Ramos (cell line): ENCODE measurements around the gene SFMBT1.

Experiments used
- in situ Hi-C: fragments of 300-500 bp; cut with MboI; formaldehyde crosslinking; loops from one replicate; pipeline ENCODE4 v1.14.3; 2022; ENCODE audit warnings: low sequenced_read_pairs; ENCODE audit not compliant: unreplicated experiment

SFMBT1 gene

DNA sequence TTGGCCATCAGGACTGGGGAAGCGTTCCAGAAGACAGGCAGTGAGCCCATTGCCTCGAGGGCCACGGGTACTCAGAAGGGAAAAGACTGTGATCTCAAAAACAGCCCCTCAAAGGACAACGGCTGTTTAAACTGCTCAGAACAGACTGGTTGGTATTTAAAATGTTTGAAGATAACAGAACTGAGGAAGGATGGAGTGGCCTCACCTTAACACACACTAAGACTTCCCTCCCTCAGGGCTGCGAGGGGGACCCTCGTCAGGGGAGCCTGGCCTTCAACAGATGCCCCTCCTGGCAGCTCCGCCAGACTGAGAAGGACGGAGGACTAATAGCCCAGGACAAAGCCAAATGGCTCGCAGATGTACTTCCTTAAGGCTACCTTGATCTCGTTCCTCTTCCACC is 151.1 kb downstream of the SFMBT1 start:
- in situ Hi-C loops = no loop called here

DNA sequence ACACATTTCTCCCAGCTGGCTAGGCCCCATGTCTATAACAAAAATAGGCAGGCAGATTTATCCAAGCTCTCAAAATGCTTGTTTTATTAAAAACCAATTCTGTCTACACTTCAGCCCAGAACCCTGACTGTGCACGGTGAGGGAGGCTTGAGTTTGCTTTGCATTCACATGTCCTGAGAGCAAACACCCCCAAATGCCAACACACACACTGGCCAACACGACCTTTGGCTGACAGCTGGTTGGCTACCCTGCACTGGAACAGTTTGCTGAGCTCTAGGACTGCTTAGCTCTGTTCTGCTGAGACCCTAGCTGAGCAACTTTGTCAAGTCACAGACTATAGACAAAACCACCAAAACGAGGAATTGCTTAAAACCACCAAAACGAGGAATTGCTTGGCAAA is 152.2 kb downstream of the SFMBT1 start:
- in situ Hi-C loops = no loop called here

DNA sequence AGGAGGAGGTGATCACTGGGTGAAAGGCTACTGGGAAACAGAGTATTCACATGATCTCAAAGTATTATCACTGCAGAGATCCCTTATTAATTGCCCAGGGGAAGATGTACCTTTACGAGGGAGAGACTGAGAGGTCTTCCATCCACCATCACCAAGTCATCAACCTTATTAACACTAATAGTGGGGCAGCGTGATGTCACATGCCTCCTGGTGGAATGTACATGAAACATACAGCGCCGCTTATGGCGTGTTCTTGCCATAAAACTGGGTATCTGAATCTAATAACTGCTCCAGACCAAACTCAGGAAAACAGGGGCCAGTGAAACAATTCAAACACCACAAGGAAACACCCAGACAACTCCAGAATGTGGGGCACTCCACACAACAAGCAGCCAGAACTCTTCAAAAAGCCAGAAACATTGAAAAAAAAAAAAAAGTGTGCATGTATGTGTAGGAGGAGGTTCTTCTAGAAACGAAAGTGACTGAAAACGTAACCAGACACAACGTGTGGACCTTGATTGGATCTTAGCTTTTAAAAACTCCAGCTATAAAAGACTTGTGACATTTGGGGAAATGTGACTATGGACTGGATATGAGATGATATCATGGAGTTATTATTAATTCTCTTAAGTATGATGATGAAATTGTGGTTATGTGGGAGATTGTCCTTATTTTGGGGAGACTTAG is 153.1 kb downstream of the SFMBT1 start:
- in situ Hi-C loops = no loop called here

DNA sequence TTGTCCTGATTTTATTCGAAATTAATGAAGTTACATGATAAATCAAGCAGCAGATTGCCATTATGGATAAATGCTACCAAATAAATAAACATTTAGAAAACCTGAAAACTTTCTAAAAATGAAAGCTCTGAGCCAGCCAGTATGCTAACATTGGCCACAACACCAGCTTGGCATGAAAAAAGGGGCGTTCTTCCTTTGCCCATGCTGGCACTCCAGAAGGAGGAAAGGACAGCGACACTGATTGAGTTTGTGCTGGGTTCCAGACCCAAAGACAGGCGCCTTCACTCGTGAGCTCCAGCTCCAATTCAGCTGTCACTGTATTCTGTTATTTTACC is 153.6 kb downstream of the SFMBT1 start:
- in situ Hi-C loops = no loop called here

DNA sequence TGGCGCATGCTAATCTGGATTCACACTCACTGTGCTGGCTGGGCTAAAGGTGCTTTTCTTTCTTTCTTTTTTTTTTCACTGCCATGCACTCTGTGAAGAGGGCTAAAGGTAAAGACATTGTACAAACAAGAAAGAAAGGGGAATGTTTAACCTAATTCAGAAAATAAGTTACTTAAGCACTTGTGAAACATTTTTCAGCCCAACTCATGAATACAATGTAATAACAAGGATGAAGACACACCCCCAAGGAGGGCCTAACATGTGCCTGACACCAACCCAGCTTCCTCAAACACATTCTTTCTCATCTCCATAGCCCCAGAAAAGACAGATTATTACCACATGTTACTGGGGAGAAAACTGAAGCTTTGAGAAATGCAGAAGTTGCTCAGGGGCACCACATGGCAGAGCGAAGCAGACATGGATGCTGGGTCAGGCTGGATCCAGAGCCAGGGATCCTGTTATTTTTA is 154.2 kb downstream of the SFMBT1 start:
- in situ Hi-C loops = no loop called here

DNA sequence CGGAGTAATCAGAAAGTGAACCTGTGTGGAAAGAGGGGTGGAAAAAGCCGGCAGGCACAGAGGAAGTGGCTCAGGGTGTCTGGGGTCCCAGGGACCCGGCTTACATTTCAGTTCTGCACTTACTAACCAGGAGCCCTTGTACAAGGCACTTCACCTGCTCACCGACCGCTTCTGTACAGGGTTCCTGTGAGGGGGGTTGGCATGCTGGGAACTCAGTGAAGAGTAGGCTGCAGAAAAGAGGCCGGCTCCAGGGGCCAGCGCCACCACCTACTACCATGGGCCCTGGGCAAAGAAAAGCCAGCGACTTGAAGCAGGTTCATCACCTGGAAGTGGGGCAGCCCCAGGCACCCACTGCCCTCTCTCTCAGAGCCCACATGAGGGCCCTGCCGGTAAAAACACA is 154.7 kb downstream of the SFMBT1 start:
- in situ Hi-C loops = no loop called here

DNA sequence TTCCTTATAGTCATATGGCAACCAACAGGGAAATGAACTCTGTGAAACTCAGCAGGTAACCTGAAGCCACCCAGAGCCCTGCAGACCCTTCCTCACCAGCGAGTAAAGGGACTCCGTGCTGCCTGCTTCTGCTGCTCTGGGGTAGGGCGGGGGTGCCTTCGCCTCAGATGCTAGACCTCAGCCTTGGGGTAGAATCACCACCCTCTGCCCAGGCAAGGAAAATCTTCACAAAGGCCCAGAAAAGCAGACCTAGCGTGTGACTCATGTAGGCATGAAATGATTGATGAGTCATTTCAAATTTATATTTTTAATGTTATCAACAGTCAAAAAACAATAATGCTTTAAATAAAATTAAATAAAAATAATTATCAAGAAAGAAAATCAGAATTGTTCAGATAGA is 155.1 kb downstream of the SFMBT1 start:
- in situ Hi-C loops = no loop called here

DNA sequence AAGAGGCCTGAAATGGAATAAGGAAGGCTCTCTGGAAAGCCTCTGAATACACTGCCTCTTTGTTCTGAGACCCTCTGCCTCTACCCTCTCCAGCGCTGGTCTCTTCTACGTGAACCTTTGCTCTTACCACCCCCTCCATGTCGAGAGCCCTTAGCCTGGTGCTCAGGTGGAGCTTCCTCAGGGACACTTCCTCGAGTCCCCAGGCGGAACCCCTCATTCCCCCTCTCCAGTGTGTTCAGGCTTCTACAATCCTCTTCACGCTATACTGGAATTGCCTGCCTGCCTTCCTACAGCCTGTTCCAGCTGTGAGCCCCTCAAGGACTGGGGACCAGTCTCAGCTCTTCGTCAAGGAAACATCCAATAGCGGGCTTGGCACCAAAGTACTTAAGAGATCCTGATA is 156.0 kb downstream of the SFMBT1 start:
- in situ Hi-C loops = no loop called here

DNA sequence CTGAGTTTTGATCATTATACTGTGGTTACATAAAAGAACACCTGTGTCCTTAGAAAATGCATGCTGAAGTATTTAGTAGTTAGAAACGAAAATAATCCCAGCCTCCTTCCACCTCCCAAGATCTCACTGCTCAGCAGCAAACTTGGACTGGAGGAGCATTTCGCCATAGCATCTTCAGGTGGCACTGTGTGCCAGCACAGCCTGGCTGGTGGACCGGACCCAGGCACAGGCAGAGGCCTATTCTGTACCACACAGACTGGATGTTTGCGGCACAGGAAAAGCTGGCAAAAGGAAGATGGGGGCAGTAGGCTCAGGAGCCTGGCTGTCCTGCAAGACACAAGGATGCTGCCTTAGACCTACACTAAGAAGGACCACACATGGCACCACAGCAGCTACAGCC is 158.7 kb downstream of the SFMBT1 start:
- in situ Hi-C loops = no loop called here

DNA sequence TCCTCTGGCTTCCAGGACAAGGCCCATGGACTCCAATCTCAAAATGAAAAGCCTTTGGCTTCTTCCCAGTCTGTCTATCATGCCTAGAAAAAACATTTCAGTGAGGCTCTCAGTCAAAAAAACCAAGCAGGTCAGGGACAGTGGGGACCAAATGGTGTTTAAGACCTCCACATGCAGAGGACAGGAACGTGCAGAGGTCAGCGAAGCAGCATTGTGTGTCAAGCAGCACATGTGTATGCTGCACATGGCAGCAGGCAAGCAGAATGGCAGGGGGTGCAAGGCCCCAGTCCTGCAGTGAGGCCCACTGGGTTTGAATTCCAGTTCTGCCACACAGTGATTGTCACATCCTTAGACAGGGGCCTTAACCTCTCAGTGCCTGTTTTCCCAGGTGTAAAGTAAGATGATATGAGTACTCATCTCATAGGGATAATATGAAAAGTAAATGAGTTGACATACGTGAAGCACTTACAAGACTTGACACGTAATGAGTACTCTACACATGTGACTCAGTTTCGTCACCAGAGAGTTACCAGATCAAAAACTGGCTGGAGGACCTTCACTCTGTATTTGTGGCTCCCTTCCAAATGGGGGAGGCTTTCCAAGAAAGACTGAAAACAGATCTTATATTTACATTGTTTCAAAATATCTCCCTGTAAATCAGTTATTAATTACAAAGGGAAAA is 159.7 kb downstream of the SFMBT1 start:
- in situ Hi-C loops = no loop called here

DNA sequence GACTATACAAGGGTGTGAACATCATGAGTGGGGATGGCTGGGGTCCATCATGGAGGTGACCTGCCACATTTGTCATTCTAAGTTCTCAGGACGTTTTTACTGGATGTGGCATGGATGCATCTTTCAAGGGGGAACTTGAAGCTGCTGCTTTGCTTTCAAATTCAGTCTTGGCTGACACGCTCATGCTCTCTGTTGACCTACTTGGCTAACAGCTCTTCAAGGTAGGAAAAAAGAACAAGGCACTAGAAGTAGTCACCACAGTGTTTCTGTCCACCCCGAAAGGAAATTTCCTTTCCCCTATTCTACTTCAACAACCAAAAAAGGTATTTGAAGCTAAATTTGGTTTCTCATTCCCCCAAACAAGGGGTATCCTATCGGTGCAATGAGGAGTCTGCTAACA is 163.5 kb downstream of the SFMBT1 start:
- in situ Hi-C loops = no loop called here

DNA sequence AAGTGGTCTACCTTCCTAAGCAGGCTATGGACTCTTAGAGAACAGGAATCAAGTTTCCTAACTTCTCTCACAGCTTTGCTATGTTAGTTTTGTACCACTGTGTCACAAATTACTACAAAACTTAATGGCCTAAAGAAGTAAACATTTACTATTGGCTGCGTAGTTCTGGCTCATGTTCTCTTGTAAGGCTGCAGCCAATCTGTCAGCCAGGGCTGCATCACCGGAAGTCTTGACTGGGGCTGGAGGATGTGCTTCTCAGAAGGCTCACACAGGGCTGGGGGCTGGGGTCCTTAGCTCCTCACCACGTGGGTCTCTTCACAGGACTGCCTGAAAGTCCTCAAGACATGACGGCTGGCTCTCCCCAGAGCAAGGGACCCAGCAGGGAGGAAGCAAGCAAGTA is 164.0 kb downstream of the SFMBT1 start:
- in situ Hi-C loops = no loop called here

DNA sequence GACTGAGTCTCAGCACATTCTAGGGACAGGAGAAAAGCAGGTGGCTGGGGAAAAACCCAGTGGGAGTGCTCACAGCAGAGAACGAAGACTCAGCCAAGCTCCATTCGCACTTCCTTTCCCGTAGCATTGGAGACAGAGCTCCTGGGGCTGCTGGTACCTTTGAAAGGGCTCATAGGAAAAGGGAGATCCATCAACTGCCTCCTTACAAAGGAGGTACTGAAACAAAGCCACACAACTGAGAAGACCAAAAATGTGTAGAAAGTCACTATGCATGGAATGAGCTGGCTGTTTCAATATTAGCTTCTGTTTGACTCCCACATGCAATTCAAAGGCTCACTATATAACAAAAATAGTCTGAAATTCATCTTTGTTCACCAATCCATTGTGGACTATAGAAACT is 165.4 kb downstream of the SFMBT1 start:
- in situ Hi-C loops = no loop called here

DNA sequence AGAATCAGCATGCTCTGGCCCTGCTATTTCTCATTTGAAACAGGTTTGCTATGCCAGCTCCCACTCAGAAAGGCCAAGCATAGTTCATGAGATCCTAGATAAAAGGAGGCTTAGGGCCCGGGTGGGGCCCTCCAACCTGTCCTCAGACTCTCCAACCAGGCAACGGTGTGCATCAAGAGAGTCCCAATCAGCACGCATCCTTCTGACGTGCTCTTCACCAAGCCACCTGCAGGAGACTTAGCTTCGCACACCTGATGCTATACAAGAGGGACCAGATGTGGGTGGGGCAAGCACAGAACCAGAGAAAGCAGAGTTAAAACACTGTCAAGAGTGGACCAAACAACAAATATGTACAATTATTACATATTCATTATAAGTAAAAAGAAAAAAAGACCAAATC is 165.8 kb downstream of the SFMBT1 start:
- in situ Hi-C loops = no loop called here

DNA sequence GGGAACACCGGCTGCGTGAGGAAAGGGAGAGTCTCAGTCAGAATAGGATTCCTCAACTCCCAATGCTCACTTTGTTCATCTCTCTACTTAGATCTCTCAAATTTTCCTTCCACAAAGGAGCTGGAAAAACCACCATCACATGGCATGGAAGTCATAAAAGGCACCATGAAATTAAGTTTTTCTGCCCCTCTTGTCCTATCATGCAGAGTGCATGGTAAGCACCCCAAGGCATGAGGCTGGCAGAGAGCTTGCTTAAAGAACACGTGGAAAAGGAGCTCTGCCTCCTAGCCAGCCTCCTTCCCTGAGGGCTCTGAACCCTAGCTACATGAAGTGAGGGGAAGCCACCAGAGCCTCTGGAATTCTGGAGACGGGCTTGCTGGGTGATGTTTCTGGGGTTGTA is 166.3 kb downstream of the SFMBT1 start:
- in situ Hi-C loops = no loop called here

DNA sequence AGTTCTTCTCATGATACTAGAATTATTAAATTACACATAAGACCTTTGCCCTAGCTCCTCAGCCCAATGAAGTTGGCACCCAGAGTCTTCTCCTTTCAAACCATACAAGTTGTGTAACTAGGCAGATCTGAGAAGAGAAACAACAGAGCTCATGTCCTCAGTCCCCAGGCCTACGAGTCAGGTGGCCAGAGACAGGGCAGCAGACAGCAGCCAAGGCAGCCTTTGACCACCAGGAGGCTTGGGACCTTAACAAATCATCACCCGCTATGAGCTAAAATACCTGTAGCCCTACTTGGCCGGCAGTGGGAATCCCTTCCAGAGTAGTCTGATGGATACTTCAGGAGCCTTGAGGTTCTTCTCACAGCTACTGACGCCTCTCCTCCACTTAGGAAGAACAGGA is 166.8 kb downstream of the SFMBT1 start:
- in situ Hi-C loops = no loop called here

DNA sequence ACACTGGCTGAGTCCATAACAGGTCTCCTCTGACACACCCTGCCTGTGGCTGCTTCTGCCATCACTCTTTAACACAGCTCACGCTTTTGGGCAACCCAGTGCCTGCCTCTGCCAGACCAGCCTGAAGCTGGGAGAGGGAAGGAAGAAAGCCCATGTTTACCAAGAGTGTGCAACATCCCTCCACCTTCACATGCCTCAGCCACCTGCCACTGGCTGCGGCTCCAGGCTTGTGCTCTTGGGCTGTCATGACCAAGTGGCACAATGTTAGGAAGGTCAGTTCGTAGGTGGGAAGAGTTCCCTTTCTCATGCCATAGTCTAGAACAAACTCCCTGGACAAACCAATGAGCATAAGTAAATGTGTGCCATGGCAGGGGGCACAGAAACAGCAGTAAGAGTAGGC is 168.8 kb downstream of the SFMBT1 start:
- in situ Hi-C loops = no loop called here

DNA sequence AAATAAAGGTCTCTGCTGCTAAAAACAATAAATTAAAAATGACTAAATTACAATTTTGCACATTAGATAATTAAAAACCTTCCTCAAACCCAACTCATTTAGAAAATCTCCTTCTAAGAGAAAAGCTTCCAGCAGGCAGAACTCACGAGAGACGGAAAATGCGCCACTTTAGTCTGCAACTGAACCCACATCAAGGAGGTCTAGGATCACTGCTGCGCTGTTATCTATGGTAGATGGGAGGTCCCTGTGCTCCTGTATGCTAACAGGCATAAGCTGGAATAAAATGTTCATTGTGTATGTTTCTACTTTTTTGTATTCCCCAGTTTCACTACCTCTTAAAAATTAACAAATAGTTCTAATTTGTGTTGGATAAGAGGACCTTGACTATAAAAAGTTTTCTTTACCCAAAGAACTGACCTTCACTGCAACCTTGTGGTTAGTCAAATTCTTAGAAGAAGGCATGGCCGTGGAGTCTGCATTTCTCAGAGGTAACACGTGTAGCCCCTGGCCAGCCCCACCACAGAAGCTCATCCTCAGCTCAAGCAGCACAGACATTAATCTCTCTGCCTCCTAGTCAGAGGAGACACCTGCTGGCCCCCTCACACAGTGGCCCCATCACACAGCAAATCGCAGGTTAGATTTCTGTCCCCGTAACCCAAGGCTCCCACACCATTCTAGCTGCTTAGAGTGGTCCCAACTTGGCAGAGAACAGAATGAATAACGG is 170.8 kb downstream of the SFMBT1 start:
- in situ Hi-C loops = no loop called here

DNA sequence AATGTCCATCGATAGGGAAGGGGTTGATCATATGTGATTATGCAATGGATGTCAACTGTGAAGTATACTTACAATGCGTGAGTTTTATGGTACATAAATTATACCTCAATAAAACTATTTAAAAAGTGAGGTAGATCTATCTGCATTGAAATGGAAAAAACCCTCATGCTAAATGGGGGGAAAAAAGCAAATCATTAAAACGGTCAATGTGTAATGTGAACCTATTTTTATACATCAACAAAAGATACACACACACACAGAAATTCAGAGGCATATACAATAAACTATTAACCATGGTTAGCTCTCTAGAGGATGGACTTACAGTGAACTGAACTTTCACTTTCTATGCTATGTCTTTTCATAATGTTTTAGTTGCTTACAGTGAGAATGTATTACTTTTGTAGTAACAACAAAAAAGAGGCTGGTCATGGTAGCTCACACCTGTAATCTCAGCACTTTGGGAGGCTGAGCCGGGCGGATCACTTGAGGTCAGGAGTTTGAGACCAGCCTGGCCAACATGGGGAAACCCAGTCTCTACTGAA is 171.6 kb downstream of the SFMBT1 start:
- in situ Hi-C loops = no loop called here

DNA sequence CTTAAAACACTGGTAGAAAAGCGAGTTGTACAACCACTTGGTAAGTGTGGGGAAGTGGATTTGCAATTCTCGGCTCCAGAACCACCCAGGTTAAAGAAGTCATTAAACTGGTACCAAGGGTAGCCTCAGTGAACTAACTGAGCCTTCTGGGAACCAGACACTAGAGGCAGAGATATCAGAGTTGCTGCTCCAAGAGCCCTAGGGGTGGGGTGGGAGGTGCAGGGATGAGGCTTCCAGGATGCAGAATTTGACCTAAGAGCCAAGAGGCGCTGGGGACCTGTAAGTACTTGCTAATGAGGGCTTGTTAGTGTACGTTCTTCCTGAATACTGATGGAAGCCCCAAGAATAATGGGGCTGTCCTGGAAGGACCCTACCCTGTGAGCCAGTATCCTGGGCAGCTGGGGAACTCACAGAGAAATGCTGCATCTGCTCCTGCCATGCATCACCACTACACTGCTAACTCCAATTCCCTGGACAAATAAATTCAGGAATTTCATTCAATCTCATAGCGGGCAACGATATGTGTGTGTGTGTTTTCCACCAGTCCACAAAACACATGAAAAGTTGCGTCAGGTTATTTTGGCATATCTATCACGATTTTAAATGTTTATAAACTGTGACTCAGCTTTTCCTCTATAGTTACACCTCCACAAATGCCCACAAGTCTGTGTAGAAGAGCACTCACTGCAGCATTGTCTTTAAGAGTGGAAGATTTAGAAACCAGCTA is 172.3 kb downstream of the SFMBT1 start:
- in situ Hi-C loops = no loop called here

DNA sequence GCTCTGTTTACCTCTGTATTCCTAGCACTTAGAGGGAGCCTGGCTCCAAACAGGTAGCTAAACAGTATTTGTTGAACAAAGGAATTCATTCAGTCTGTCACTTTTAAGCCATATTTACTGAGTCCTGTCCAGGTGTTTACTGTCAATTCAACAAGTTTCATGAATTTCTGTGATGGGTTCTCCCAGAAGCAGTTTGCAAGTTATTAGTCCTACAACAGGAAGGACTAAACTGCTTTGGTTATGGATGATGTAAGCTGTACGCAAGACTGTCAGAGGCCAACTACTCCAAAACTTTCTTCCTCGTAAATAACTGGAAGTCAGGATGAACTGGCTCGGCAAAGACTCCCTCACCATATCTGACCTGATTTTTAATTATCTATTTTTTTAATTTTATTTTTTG is 173.6 kb downstream of the SFMBT1 start:
- in situ Hi-C loops = no loop called here
